ENCODE results near the gene SRRM2. TPM values are rescaled to one million over a fixed set of nuclear protein-coding genes. Genes with fewer than 3 reads are reported as not detected.

SRRM2 gene
- total and polyA plus RNA-seq, 8 donors: 536 to 710 (median 632) TPM

DNA sequence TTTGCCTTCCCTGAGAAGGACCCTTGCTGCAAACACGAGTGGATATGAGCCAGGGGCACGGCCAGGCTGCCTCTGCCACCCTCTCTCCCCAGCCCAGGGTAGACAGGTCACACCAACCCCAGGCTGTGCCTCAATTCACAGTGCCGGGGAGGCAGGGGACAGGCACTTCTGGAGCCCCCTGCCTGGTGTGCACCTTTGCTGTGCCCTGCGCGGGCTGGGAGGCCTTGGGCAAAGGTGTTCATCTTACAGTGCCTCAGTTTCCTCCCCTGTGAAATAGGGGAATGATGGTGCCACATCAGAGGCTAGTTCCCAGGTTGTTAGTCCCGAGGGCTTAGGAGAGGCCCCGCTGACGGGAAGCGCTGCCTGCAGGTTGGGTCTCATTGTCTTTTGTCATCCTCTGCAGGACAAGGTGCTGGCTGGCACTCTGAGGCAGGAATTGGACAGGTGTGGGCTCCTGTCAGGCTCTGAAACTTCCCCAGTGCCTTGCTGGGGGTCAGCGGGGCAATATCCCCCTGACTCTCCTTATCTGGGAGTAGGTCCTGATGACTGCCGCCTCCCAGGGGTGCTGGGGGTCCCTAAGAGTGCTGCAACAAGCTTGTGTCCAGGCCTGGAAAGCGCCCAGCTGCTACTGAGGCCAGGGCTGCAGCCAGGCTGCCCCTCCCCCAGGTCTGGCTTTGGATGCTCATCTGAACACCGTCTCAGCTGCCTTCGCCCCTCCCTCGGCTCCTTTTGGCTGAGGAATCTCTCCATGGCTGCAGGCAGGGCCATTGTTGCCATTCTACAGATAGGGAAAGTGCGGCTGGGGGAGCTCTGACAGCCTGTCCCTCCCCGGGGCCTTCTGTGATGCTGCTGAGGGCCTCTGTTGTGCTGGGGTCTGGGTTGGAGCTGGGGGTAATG is 67.7 kb downstream of the SRRM2 start:
- DNase-seq: peak in 1 of 4 donors; percentile 57
- TF ChIP-seq CTCF (IDR thresholded peaks at IDR 0.05): no peak
- no peaks in the 10 kb centered on the region for H3K9me3 ChIP-seq
- H3K36me3 ChIP-seq: no peaks in the 10 kb centered on the region
- intact Hi-C loops (cut with DNase I): no loop called here
- H3K4me1 ChIP-seq: no peaks in the 10 kb centered on the region
- no peak overlapping the region for H3K27ac ChIP-seq
- peaks cover 0 to 48% of the 10 kb centered on the region in 2 donors for H3K27me3 ChIP-seq
- H3K4me3 ChIP-seq: no peak overlapping the region
- no peak for ATAC-seq

Other genes with a start within 250 kb of the SRRM2 start
- 100 to 1,000 TPM; 296 to 333 TPM for gene ATP6V0C, start 238.7 kb upstream of the SRRM2 start, total RNA-seq
- gene ATP6V0C, start 238.7 kb upstream of the SRRM2 start, polyA plus RNA-seq (ENCODE audit: insufficient read length in 6 of 6): 100 to 1,000 TPM in 3 of 6 donors, 10 to 100 TPM in 3; 76.6 to 116 (median 98.7) TPM
- gene AMDHD2, start 232.3 kb upstream of the SRRM2 start, total RNA-seq: 10 to 100 TPM; 45.5 to 62.4 TPM
- gene AMDHD2, start 232.3 kb upstream of the SRRM2 start, polyA plus RNA-seq (ENCODE audit: insufficient read length in 6 of 6): 10 to 100 TPM; 13.4 to 21.3 (median 17.0) TPM
- gene CEMP1, start 221.2 kb upstream of the SRRM2 start, total RNA-seq: 1 to 10 TPM in 1 of 2 donors, under 1 TPM in 1; 0.45 to 1.1 TPM
- 1 to 10 TPM; 1.4 to 3.8 (median 2.3) TPM for gene CEMP1, start 221.2 kb upstream of the SRRM2 start, polyA plus RNA-seq (ENCODE audit: insufficient read length in 6 of 6)
- gene PDPK1, start 214.6 kb upstream of the SRRM2 start, total RNA-seq: 10 to 100 TPM; 56.4 to 64.8 TPM
- 10 to 100 TPM; 36.5 to 57.2 (median 44.1) TPM for gene PDPK1, start 214.6 kb upstream of the SRRM2 start, polyA plus RNA-seq (ENCODE audit: insufficient read length in 6 of 6)
- 10 to 100 TPM; 21.3 to 28.3 TPM for gene KCTD5, start 70.1 kb upstream of the SRRM2 start, total RNA-seq
- 10 to 100 TPM; 18.4 to 24.0 (median 21.0) TPM for gene KCTD5, start 70.1 kb upstream of the SRRM2 start, polyA plus RNA-seq (ENCODE audit: insufficient read length in 6 of 6)
- gene PRSS27, start 32.4 kb upstream of the SRRM2 start, total RNA-seq: under 1 TPM; 0.45 to 0.70 TPM
- gene PRSS27, start 32.4 kb upstream of the SRRM2 start, polyA plus RNA-seq (ENCODE audit: insufficient read length in 6 of 6): 1 to 10 TPM; 1.9 to 3.3 (median 2.5) TPM
- 100 to 1,000 TPM; 200 to 205 TPM for gene ELOB, start 24.6 kb downstream of the SRRM2 start, total RNA-seq
- 100 to 1,000 TPM; 133 to 224 (median 180) TPM for gene ELOB, start 24.6 kb downstream of the SRRM2 start, polyA plus RNA-seq (ENCODE audit: insufficient read length in 6 of 6)
- not detected for gene PRSS33, start 34.9 kb downstream of the SRRM2 start, total RNA-seq
- under 1 TPM; 0.13 to 0.75 (median 0.25) TPM for gene PRSS33, start 34.9 kb downstream of the SRRM2 start, polyA plus RNA-seq (ENCODE audit: insufficient read length in 6 of 6)
- gene PRSS41, start 45.8 kb downstream of the SRRM2 start, total RNA-seq: not detected
- not detected for gene PRSS41, start 45.8 kb downstream of the SRRM2 start, polyA plus RNA-seq (ENCODE audit: insufficient read length in 6 of 6)
- 1 to 10 TPM in 1 of 2 donors, under 1 TPM in 1; 0.90 to 2.5 TPM for gene PRSS21, start 64.6 kb downstream of the SRRM2 start, total RNA-seq
- under 1 TPM in 4 of 6 donors, not detected in 2; 0.25 to 0.38 (median 0.28) TPM for gene PRSS21, start 64.6 kb downstream of the SRRM2 start, polyA plus RNA-seq (ENCODE audit: insufficient read length in 6 of 6)
- 1 to 10 TPM in 1 of 2 donors, under 1 TPM in 1; 0.61 to 1.4 TPM for gene ZG16B, start 77.7 kb downstream of the SRRM2 start, total RNA-seq
- 1 to 10 TPM in 1 of 6 donors, under 1 TPM in 5; 0.27 to 1.2 (median 0.55) TPM for gene ZG16B, start 77.7 kb downstream of the SRRM2 start, polyA plus RNA-seq (ENCODE audit: insufficient read length in 6 of 6)
- gene PRSS22, start 105.5 kb downstream of the SRRM2 start, total RNA-seq: 10 to 100 TPM; 15.7 to 16.7 TPM
- gene PRSS22, start 105.5 kb downstream of the SRRM2 start, polyA plus RNA-seq (ENCODE audit: insufficient read length in 6 of 6): 10 to 100 TPM; 11.9 to 17.3 (median 14.8) TPM
- gene FLYWCH2, start 130.6 kb downstream of the SRRM2 start, total RNA-seq: 10 to 100 TPM; 22.1 to 22.4 TPM
- 10 to 100 TPM; 15.6 to 24.5 (median 19.2) TPM for gene FLYWCH2, start 130.6 kb downstream of the SRRM2 start, polyA plus RNA-seq (ENCODE audit: insufficient read length in 6 of 6)
- 10 to 100 TPM; 29.3 to 29.4 TPM for gene FLYWCH1, start 159.3 kb downstream of the SRRM2 start, total RNA-seq
- 10 to 100 TPM; 17.2 to 42.9 (median 23.0) TPM for gene FLYWCH1, start 159.3 kb downstream of the SRRM2 start, polyA plus RNA-seq (ENCODE audit: insufficient read length in 6 of 6)
- gene KREMEN2, start 211.6 kb downstream of the SRRM2 start, total RNA-seq: not detected
- gene KREMEN2, start 211.6 kb downstream of the SRRM2 start, polyA plus RNA-seq (ENCODE audit: insufficient read length in 6 of 6): under 1 TPM in 5 of 6 donors, not detected in 1; 0.17 to 0.36 (median 0.20) TPM
- gene PAQR4, start 216.7 kb downstream of the SRRM2 start, total RNA-seq: 10 to 100 TPM; 17.2 to 20.1 TPM
- 10 to 100 TPM in 5 of 6 donors, 1 to 10 TPM in 1; 9.5 to 16.1 (median 13.8) TPM for gene PAQR4, start 216.7 kb downstream of the SRRM2 start, polyA plus RNA-seq (ENCODE audit: insufficient read length in 6 of 6)
- gene PKMYT1, start 227.8 kb downstream of the SRRM2 start, total RNA-seq: 10 to 100 TPM; 13.9 to 14.3 TPM
- 10 to 100 TPM; 15.9 to 21.8 (median 18.6) TPM for gene PKMYT1, start 227.8 kb downstream of the SRRM2 start, polyA plus RNA-seq (ENCODE audit: insufficient read length in 6 of 6)

All from left lung (tissue), 10 donors.